HepG2 (cell line): Measurements from ENCODE around the gene KDM4F. TPM values are rescaled to one million over a fixed set of nuclear protein-coding genes. Genes with fewer than 3 reads are reported as not detected.

Experiments used
- ATAC-seq: fragments of 200-7000 bp; cut with Tn5 transposase; 3 replicates; pipeline ENCODE4 v1.9.1; 2020; ENCODE audit warnings: mild to moderate bottlenecking, moderate library complexity
- BruUV-seq: library from RNA; stranded (reverse); fragments of 400-500 nt; replicated peaks from 2 replicates; lab custom pipeline; 2021; lab: Mats Ljungman, UMichigan
- CTCF ChIA-PET: fragments of 300-600 bp; formaldehyde crosslinking; extraction: SDS; loops from one replicate; lab custom pipeline; 2021; ENCODE audit warnings: low total read pairs, inconsistent platforms, low intra/inter-chr PET ratio; lab: Yijun Ruan, JAX
- POLR2A ChIA-PET: fragments of 350-600 bp; sonication (Branson Sonifier 250); formaldehyde crosslinking; loops from one replicate; lab custom pipeline; 2020; ENCODE audit warnings: antibody characterized with exemption, inconsistent platforms; lab: Yijun Ruan, JAX
- DNase-seq: peaks from one replicate; pipeline ENCODE4 v3.0.0-alpha.2; 2015; ENCODE audit warnings: low spot score
- FAIRE-seq: peaks from 3 replicates; lab custom pipeline; 2011; peaks lifted over from hg19 to GRCh38; lab: Jason Lieb, UNC
- H2AFZ ChIP-seq: one replicate; pipeline ENCODE4 v1.6.1; 2011; ENCODE audit warnings: low read length, inconsistent platforms
- H3K27ac ChIP-seq: fragments of 300-600 bp; 3 replicates; pipeline ENCODE4 v1.8.0; 2011; ENCODE audit warnings: mixed run types, mild to moderate bottlenecking, mixed read lengths, low read length, inconsistent platforms; ENCODE audit not compliant: insufficient read depth; ENCODE audit errors: extremely low read length
- H3K27me3 ChIP-seq, 2 experiments: fragments of 200-600 bp in 1 of 2; 2 replicates in 1 of 2; 3 replicates in 1 of 2; pipeline versions ENCODE4 v1.6.0 to v1.8.0; 2011; ENCODE audit warnings: low read length in 2 of 2, mild to moderate bottlenecking in 2 of 2, moderate library complexity in 2 of 2, inconsistent platforms in 1 of 2; ENCODE audit not compliant: insufficient read depth in 2 of 2, control insufficient read depth in 1 of 2
- H3K36me3 ChIP-seq, 2 experiments: fragments of 200-600 bp in 1 of 2; replicated peaks in 1 of 2; 2 replicates in 1 of 2; 3 replicates in 1 of 2; pipeline versions ENCODE4 v1.5.1 to v1.8.0; 2011; ENCODE audit warnings: low read length in 2 of 2, inconsistent platforms in 1 of 2; ENCODE audit not compliant: insufficient read depth in 2 of 2, control insufficient read depth in 1 of 2
- H3K4me1 ChIP-seq: 2 replicates; pipeline ENCODE4 v1.5.1; 2012; ENCODE audit warnings: low read length, inconsistent platforms; ENCODE audit not compliant: insufficient read depth
- H3K4me2 ChIP-seq: 2 replicates; pipeline ENCODE4 v1.6.0; 2011; ENCODE audit warnings: low read depth, low read length, inconsistent platforms
- H3K4me3 ChIP-seq, 3 experiments: fragments of 200-600 bp in 1 of 3; sonication (generic), shearing (Covaris generic) in 1 of 3; replicated peaks in 1 of 3; 2 replicates each; pipeline ENCODE4 v1.5.1; 2011 to 2016; ENCODE audit warnings: low read length in 3 of 3, inconsistent platforms in 2 of 3, low read depth in 2 of 3, mild to moderate bottlenecking in 2 of 3, control low read depth in 1 of 3, mixed read lengths in 1 of 3; ENCODE audit not compliant: insufficient read depth in 1 of 3
- H3K79me2 ChIP-seq: one replicate; pipeline ENCODE4 v1.6.1; 2011; ENCODE audit warnings: low read length, inconsistent platforms; ENCODE audit not compliant: insufficient read depth
- H3K9ac ChIP-seq: 2 replicates; pipeline ENCODE4 v1.6.0; 2011; ENCODE audit warnings: mild to moderate bottlenecking, low read depth, low read length, inconsistent platforms; ENCODE audit not compliant: insufficient read depth
- H3K9me3 ChIP-seq: 2 replicates; pipeline ENCODE4 v1.5.1; 2012; ENCODE audit warnings: mild to moderate bottlenecking, low read length
- H4K20me1 ChIP-seq: 2 replicates; pipeline ENCODE4 v1.6.0; 2011; ENCODE audit warnings: inconsistent platforms, mild to moderate bottlenecking, low read length, moderate library complexity; ENCODE audit not compliant: insufficient read depth
- CBX2 ChIP-seq, 2 experiments: fragments of 200-600 bp in 1 of 2; sonication (generic); formaldehyde crosslinking in 1 of 2; IDR thresholded peaks; 2 replicates each; pipeline versions ENCODE4 v1.7.0 to v1.8.1; 2018 to 2022; ENCODE audit warnings: low read depth in 2 of 2, low read length in 1 of 2, mild to moderate bottlenecking in 1 of 2, missing genetic modification reagents in 1 of 2
- FOSL1 ChIP-seq: sonication (generic); formaldehyde crosslinking; IDR thresholded peaks from 2 replicates; pipeline ENCODE4 v1.9.0; 2021; ENCODE audit warnings: missing genetic modification reagents, borderline replicate concordance
- GTF2F1 ChIP-seq: fragments of 150-350 bp; IDR thresholded peaks from 2 replicates; pipeline ENCODE4 v1.6.1; 2014; ENCODE audit warnings: low read length
- HIVEP1 ChIP-seq: sonication (generic); formaldehyde crosslinking; IDR thresholded peaks from 2 replicates; pipeline ENCODE4 v1.4.0; 2020; ENCODE audit warnings: mild to moderate bottlenecking, missing genetic modification reagents
- MEIS2 ChIP-seq: sonication (generic); formaldehyde crosslinking; IDR thresholded peaks from 2 replicates; pipeline ENCODE4 v1.9.0; 2021; ENCODE audit warnings: mild to moderate bottlenecking, missing genetic modification reagents
- NFE2 ChIP-seq: sonication (generic); formaldehyde crosslinking; IDR thresholded peaks from 2 replicates; pipeline ENCODE4 v1.4.0; 2020; ENCODE audit warnings: missing genetic modification reagents
- NKX3-1 ChIP-seq: sonication (generic); formaldehyde crosslinking; IDR thresholded peaks from 2 replicates; pipeline ENCODE4 v1.5.0; 2020; ENCODE audit warnings: missing genetic modification reagents
- ZNF124 ChIP-seq: sonication (generic); formaldehyde crosslinking; IDR thresholded peaks from 2 replicates; pipeline ENCODE4 v1.4.0; 2020; ENCODE audit warnings: missing genetic modification reagents
- ZNF354B ChIP-seq: sonication (generic); formaldehyde crosslinking; IDR thresholded peaks from 2 replicates; pipeline ENCODE4 v1.8.0; 2022; ENCODE audit warnings: mild to moderate bottlenecking, missing genetic modification reagents
- ZNF619 ChIP-seq: sonication (generic); formaldehyde crosslinking; IDR thresholded peaks from 2 replicates; pipeline ENCODE4 v1.4.0; 2020; ENCODE audit warnings: mild to moderate bottlenecking, missing genetic modification reagents
- ZNF703 ChIP-seq: sonication (generic); formaldehyde crosslinking; IDR thresholded peaks from 2 replicates; pipeline ENCODE4 v1.5.1; 2020; ENCODE audit warnings: missing genetic modification reagents, mild to moderate bottlenecking, moderate library complexity, borderline replicate concordance
- ZNF713 ChIP-seq: sonication (generic); formaldehyde crosslinking; IDR thresholded peaks from 2 replicates; pipeline ENCODE4 v1.4.0; 2020; ENCODE audit warnings: mild to moderate bottlenecking, missing genetic modification reagents
- ZNF839 ChIP-seq: sonication (generic); formaldehyde crosslinking; IDR thresholded peaks from 2 replicates; pipeline ENCODE4 v1.4.0; 2020; ENCODE audit warnings: missing genetic modification reagents, mild to moderate bottlenecking, borderline replicate concordance
- WGBS: methylation state at CpG from one replicate; pipeline ENCODE4 v1.1.6; 2017; ENCODE audit warnings: low lambda C conversion rate; 5-methylcytosine and 5-hydroxymethylcytosine counted together
- in situ Hi-C: cut with HindIII; loops from 2 replicates; pipeline ENCODE4 v1.10.0; 2017; ENCODE audit warnings: low pct_unique_long_range_greater_than_20kb; ENCODE audit not compliant: extremely low pct_ligation_motif_present
- intact Hi-C: fragments of 100-400 bp; cut with micrococcal nuclease; formaldehyde crosslinking; loops from one replicate; pipeline ENCODE4 v1.10.0; 2022; ENCODE audit not compliant: unreplicated experiment
- polyA plus RNA-seq, 8 experiments: library from polyadenylated mRNA; depleted of rRNA in 3 of 8; stranded (reverse) in 7 of 8; unstranded in 1 of 8; fragments of >200 nt; fragmentation: Illumina TruSeq in 4 of 8; extraction: Trizol in 4 of 8; gene quantifications; 2 replicates each; pipeline versions ENCODE4 v1.2.1 to v1.2.3, GENCODE V29; 2011 to 2016; ENCODE audit warnings: low read depth in 4 of 8, missing spikeins in 1 of 8, mixed read lengths in 1 of 8; ENCODE audit not compliant: insufficient read depth in 1 of 8
- total RNA-seq, 5 experiments: library from RNA; depleted of rRNA; stranded (reverse); fragments of >200 nt; fragmentation: Illumina TruSeq; extraction: Trizol; gene quantifications; 2 replicates each; pipeline ENCODE4 v1.2.3, GENCODE V29; 2016; ENCODE audit warnings: low read depth in 1 of 5
- TF ChIP-seq, protein P1 (sequence below): fragments of 450-650 bp; IDR thresholded peaks from 2 replicates; pipeline ENCODE4 v1.6.1; 2016
- TF ChIP-seq, protein P2 (sequence below): sonication (generic); formaldehyde crosslinking; IDR thresholded peaks from 2 replicates; pipeline ENCODE4 v1.5.1; 2020; ENCODE audit warnings: mild to moderate bottlenecking, missing genetic modification reagents, borderline replicate concordance

KDM4F gene
- total and polyA plus RNA-seq, 2 of the 13 experiments (the other 11 are each of a cell fraction or from before 2014, with no cell fraction given): not detected

DNA sequence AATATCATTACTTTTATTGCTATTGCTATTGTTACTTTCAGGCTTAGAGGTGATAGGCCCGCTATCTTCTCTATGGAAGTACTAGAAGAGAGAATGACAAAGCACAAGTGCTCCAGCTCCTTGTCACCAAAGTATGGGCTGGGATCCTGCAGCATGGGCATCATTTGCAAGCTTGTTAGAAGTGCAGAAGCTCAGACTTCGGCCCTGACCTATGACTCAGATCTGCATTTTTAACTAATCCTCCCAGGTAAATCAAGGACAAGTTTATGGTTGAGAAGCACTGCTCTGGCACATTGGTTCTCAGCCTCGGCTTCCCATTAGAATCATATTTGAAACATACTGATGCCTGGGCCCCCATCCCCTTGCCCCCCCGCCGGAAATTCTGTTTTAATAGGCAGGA lies 31.8 kb downstream of the KDM4F start (continued):
- TF ChIP-seq, protein P1, sequence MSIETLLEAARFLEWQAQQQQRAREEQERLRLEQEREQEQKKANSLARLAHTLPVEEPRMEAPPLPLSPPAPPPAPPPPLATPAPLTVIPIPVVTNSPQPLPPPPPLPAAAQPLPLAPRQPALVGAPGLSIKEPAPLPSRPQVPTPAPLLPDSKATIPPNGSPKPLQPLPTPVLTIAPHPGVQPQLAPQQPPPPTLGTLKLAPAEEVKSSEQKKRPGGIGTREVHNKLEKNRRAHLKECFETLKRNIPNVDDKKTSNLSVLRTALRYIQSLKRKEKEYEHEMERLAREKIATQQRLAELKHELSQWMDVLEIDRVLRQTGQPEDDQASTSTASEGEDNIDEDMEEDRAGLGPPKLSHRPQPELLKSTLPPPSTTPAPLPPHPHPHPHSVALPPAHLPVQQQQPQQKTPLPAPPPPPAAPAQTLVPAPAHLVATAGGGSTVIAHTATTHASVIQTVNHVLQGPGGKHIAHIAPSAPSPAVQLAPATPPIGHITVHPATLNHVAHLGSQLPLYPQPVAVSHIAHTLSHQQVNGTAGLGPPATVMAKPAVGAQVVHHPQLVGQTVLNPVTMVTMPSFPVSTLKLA: no peak
- TF ChIP-seq HIVEP1 (CRISPR knock-in tag) (no peak), ZNF713 (no peak), NKX3-1 (CRISPR knock-in tag) (no peak), ZNF619 (no peak), ZNF354B (no peak), ZNF839 (CRISPR knock-in tag) (no peak), ZNF124 (CRISPR knock-in tag) (no peak), ZNF703 (CRISPR knock-in tag) (no peak), FOSL1 (CRISPR knock-in tag) (no peak)
- TF ChIP-seq, all 625 proteins: peak for 0

DNA sequence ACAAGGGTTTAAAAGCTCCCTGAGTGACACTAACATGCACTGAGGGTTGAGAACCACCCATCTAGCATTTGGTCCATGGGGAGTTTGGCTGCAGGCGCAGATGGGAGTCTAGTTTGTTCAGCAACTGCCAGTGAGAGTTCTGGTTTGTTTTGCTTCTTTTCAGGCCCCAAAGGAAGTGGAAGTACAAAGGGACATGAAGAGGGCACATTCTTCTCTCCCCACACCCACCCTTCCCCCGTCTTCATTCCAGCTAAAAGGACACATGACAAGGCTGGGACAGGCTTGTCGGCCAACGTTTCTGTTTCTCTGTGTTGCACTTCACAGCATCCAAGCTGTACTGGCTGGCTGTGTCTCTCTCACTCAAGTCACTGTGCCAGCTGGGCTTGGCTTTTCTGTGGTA lies 32.2 kb downstream of the KDM4F start:
- Histone ChIP-seq H3K36me3 (no peaks in the 10 kb centered on the region), H3K27me3 (no peaks in the 10 kb centered on the region; a peak in 2 of 5 replicates), H3K27ac (no peak overlapping the region), H3K4me3 (no peak overlapping the region), H2AFZ (no peak overlapping the region), H3K79me2 (no peaks in the 10 kb centered on the region), H3K9ac (no peak overlapping the region), H3K4me1 (peaks cover 1% of the 10 kb centered on the region; the same call in 1 of the 2 replicates), H3K9me3 (no peaks in the 10 kb centered on the region), H4K20me1 (no peaks in the 10 kb centered on the region), H3K4me2 (no peak overlapping the region; the same call in 1 of the 2 replicates)
- TF ChIP-seq CBX2 (IDR thresholded peaks at IDR 0.05; ENCODE audit: low read depth, low read length) (no peak), CBX2 (CRISPR knock-in tag; IDR thresholded peaks at IDR 0.05; ENCODE audit: low read depth) (no peak), MEIS2 (CRISPR knock-in tag) (no peak), GTF2F1 (no peak), NFE2 (no peak)
- TF ChIP-seq, protein P2, sequence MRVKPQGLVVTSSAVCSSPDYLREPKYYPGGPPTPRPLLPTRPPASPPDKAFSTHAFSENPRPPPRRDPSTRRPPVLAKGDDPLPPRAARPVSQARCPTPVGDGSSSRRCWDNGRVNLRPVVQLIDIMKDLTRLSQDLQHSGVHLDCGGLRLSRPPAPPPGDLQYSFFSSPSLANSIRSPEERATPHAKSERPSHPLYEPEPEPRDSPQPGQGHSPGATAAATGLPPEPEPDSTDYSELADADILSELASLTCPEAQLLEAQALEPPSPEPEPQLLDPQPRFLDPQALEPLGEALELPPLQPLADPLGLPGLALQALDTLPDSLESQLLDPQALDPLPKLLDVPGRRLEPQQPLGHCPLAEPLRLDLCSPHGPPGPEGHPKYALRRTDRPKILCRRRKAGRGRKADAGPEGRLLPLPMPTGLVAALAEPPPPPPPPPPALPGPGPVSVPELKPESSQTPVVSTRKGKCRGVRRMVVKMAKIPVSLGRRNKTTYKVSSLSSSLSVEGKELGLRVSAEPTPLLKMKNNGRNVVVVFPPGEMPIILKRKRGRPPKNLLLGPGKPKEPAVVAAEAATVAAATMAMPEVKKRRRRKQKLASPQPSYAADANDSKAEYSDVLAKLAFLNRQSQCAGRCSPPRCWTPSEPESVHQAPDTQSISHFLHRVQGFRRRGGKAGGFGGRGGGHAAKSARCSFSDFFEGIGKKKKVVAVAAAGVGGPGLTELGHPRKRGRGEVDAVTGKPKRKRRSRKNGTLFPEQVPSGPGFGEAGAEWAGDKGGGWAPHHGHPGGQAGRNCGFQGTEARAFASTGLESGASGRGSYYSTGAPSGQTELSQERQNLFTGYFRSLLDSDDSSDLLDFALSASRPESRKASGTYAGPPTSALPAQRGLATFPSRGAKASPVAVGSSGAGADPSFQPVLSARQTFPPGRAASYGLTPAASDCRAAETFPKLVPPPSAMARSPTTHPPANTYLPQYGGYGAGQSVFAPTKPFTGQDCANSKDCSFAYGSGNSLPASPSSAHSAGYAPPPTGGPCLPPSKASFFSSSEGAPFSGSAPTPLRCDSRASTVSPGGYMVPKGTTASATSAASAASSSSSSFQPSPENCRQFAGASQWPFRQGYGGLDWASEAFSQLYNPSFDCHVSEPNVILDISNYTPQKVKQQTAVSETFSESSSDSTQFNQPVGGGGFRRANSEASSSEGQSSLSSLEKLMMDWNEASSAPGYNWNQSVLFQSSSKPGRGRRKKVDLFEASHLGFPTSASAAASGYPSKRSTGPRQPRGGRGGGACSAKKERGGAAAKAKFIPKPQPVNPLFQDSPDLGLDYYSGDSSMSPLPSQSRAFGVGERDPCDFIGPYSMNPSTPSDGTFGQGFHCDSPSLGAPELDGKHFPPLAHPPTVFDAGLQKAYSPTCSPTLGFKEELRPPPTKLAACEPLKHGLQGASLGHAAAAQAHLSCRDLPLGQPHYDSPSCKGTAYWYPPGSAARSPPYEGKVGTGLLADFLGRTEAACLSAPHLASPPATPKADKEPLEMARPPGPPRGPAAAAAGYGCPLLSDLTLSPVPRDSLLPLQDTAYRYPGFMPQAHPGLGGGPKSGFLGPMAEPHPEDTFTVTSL (CRISPR knock-in tag): no peak
- intact Hi-C loops: no loop called here
- no TSS peak for BruUV-seq
- ATAC-seq: no peak
- ChIA-PET CTCF (no interaction called here), POLR2A (interaction anchor here (1.6 kb wide), 1 partner anchor 14 kb away, joined by 7 read pairs; no protein-coding TSS in a partner anchor)
- no peak for DNase-seq
- FAIRE-seq: no peak
- in situ Hi-C loops: loop anchor here (25.0 kb wide), 1 partner anchor 156 kb away; the partner anchor contains the start of gene SESN3
- WGBS: 3% methylated on average over 3 of the region's 4 CpGs
